Prostate gland (tissue), 2 donors: ENCODE measurements around the gene VSTM2A.

Experiments used
- CTCF ChIP-seq, 4 experiments: fragments of 200-600 bp in 2 of 4; fragments of 450-650 bp in 2 of 4; sonication (generic) in 2 of 4; IDR thresholded peaks; 1 replicate in 3 of 4; 2 replicates in 1 of 4; pipeline ENCODE4 v1.5.1; 2016 to 2019; ENCODE audit warnings: antibody characterized with exemption in 4 of 4, mild to moderate bottlenecking in 2 of 4, moderate library complexity in 2 of 4
- POLR2A ChIP-seq: fragments of 450-650 bp; IDR thresholded peaks from one replicate; pipeline ENCODE4 v1.6.1; 2016; ENCODE audit warnings: antibody characterized with exemption, mild to moderate bottlenecking
- POLR2AphosphoS5 ChIP-seq: sonication (generic); formaldehyde crosslinking; IDR thresholded peaks from one replicate; pipeline ENCODE4 v1.6.1; 2017; ENCODE audit warnings: antibody characterized with exemption

DNA sequence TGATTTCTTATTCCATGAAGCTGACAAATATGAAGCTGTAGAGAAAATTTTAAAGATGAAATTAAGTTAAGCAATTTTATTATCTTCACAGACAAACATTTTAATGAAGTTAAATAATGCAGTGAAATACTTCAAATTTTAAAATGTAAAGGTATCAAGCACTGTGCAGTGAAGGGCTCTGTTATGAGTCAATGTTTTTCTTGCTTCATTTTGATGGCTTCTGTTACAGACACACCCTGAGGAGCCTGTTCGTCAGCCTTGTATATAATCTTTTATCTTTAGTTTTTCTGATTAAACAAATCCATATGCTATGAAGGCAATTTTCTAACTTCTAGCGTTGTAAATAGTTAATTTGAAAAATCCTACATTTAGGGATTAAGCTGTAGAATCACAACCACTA lies 18.5 kb downstream of the VSTM2A start:
- TF ChIP-seq POLR2AphosphoS5 (no peak), CTCF (IDR thresholded peaks at IDR 0.05) (no peak), POLR2A (no peak)
